ENCODE measurements around the gene DENND6A.

The DENND6A gene

GRCh38 chr3:57692396-57693147 lies at the start of gene DENND6A:
DENND6A (minus strand) TSS chr3:57693077; CDS start chr3:57693018, 59 bp downstream.
- peak; percentile 97 for DNase-seq (ENCODE audit: low spot score)
- no peak for TF ChIP-seq CTCF (IDR thresholded peaks at IDR 0.05; ENCODE audit: extremely low read depth, missing control alignments)

- DNase-seq (ENCODE audit: low spot score) = no peak
Observed at GRCh38 chr3:57740027-57740426, 47.1 kb upstream of the DENND6A start.

GRCh38 chr3:57738391-57738790 lies 45.5 kb upstream of the DENND6A start:
- no peak for DNase-seq (ENCODE audit: low spot score)
- no peak for TF ChIP-seq CTCF (IDR thresholded peaks at IDR 0.05; ENCODE audit: extremely low read depth, missing control alignments)

More at GRCh38 chr3:57740027-57740426, 47.1 kb upstream of the DENND6A start:
- TF ChIP-seq CTCF (IDR thresholded peaks at IDR 0.05; ENCODE audit: extremely low read depth, missing control alignments) = no peak

- no peak for TF ChIP-seq CTCF (IDR thresholded peaks at IDR 0.05; ENCODE audit: extremely low read depth, missing control alignments)
- DNase-seq (ENCODE audit: low spot score) = no peak
Observed at GRCh38 chr3:57737840-57738239, 45.0 kb upstream of the DENND6A start.

GRCh38 chr3:57735405-57735804 lies 42.5 kb upstream of the DENND6A start:
- DNase-seq (ENCODE audit: low spot score) = no peak
- no peak for TF ChIP-seq CTCF (IDR thresholded peaks at IDR 0.05; ENCODE audit: extremely low read depth, missing control alignments)

- DNase-seq (ENCODE audit: low spot score) = no peak
Observed at GRCh38 chr3:57733790-57734189, 40.9 kb upstream of the DENND6A start.

More at GRCh38 chr3:57733790-57734189, 40.9 kb upstream of the DENND6A start:
- TF ChIP-seq CTCF (IDR thresholded peaks at IDR 0.05; ENCODE audit: extremely low read depth, missing control alignments) = no peak
